GM18511 (cell line): ENCODE measurements around the gene WDFY1.
A peak's percentile ranks its signal among the peaks of the same experiment; 100 is the strongest.

ENCODE experiments used
- ATAC-seq: cut with Tn5 transposase; IDR thresholded peaks from one replicate; pipeline ENCODE4 v1.9.1; 2021; ENCODE audit warnings: mild to moderate bottlenecking, moderate library complexity; ENCODE audit not compliant: unreplicated experiment

WDFY1 gene

GRCh38 chr2:223932816-223933800 is 12.0 kb downstream of the WDFY1 start:
- no peak for ATAC-seq

GRCh38 chr2:223930103-223930976 is 14.8 kb downstream of the WDFY1 start:
- ATAC-seq, result peak; percentile 57

- peak; percentile 63 for ATAC-seq
These were observed 15.5 kb downstream of the WDFY1 start for GRCh38 chr2:223929571-223930102.

- no peak for ATAC-seq
These were observed 16.8 kb downstream of the WDFY1 start for GRCh38 chr2:223928113-223929006.

GRCh38 chr2:223925106-223925505 is 20.0 kb downstream of the WDFY1 start:
- no peak for ATAC-seq

- ATAC-seq, result no peak
These were observed 21.2 kb downstream of the WDFY1 start for GRCh38 chr2:223923976-223924375.

- ATAC-seq, result no peak
These were observed 22.8 kb downstream of the WDFY1 start for GRCh38 chr2:223922308-223922707.

GRCh38 chr2:223921204-223921603 is 23.9 kb downstream of the WDFY1 start:
- no peak for ATAC-seq

- no peak for ATAC-seq
These were observed 25.0 kb downstream of the WDFY1 start for GRCh38 chr2:223920109-223920508.

- ATAC-seq, result no peak
These were observed 26.4 kb downstream of the WDFY1 start for GRCh38 chr2:223918671-223919134.

GRCh38 chr2:223916181-223916920 is 28.8 kb downstream of the WDFY1 start:
- no peak for ATAC-seq

GRCh38 chr2:223915071-223915470 is 30.1 kb downstream of the WDFY1 start:
- no peak for ATAC-seq

GRCh38 chr2:223914324-223914723 is 30.8 kb downstream of the WDFY1 start:
- ATAC-seq, result no peak

- no peak for ATAC-seq
These were observed 36.0 kb downstream of the WDFY1 start for GRCh38 chr2:223909001-223909741.

- ATAC-seq, result no peak
These were observed 36.7 kb downstream of the WDFY1 start for GRCh38 chr2:223908304-223908998.

GRCh38 chr2:223905996-223906395 is 39.1 kb downstream of the WDFY1 start:
- ATAC-seq, result no peak

- ATAC-seq, result no peak
These were observed 43.3 kb downstream of the WDFY1 start for GRCh38 chr2:223901854-223902253.

GRCh38 chr2:223901311-223901710 is 43.8 kb downstream of the WDFY1 start:
- ATAC-seq, result no peak
